ENCODE measurements around the gene SC5D. TPM values are rescaled to one million over a fixed set of nuclear protein-coding genes. Genes with fewer than 3 reads are reported as not detected.

The SC5D gene
- total and polyA plus RNA-seq, 2 of the 4 experiments (the other 2 are of a cell fraction): 21.3 to 21.7 TPM

DNA sequence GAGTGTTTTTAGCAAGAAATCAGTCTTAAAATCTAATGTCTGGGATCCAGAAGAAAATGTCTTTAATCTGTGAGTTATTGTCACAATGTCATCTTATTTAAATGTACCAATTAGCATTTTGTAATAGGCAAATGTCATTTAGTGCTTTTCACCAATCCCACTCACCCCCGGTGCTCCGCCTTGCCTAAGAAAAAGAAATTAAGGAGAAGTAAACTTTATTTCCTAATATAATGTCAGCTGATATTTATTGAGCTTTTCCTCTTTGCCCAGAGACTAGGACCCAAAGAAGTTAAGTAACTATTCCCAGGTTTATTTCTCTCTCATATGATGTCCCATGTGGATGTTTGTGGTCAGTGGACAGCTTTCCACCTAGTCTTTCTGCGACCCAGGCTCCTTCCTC is 16.2 kb downstream of the SC5D start:
- H2BK5ac ChIP-seq (ENCODE audit: low read depth, low read length, poor library complexity, severe bottlenecking): no peak overlapping the region
- H3K36me3 ChIP-seq (ENCODE audit: control insufficient read depth, insufficient read depth, low read length): peaks cover 6% of the 10 kb centered on the region
- no peak overlapping the region for H2AK9ac ChIP-seq (replicated peaks; ENCODE audit: low read depth, low read length, poor library complexity)
- ATAC-seq (ENCODE audit: low read depth): no peak
- H4K8ac ChIP-seq (ENCODE audit: low read depth in 2 of 2, low read length in 2 of 2): no peak overlapping the region
- no peak overlapping the region for H3K4me3 ChIP-seq (ENCODE audit: insufficient read depth, low read depth, low read length)
- no peak overlapping the region for H2AFZ ChIP-seq (replicated peaks; ENCODE audit: low read length, poor library complexity)
- no peak overlapping the region for H4K5ac ChIP-seq (ENCODE audit: low read depth, low read length)
- no peak overlapping the region for H4K91ac ChIP-seq (ENCODE audit: insufficient read depth, low read depth, low read length)
- ChIA-PET POLR2A (ENCODE audit: unreplicated experiment) (no interaction called here), CTCF (no interaction called here)
- dilution Hi-C loops (cut with HindIII; ENCODE audit: low sequenced_read_pairs, unreplicated experiment): no loop called here
- no peaks in the 10 kb centered on the region for H3K9me3 ChIP-seq (ENCODE audit: control insufficient read depth, insufficient read depth, low read length)
- no peak overlapping the region for H2BK20ac ChIP-seq (ENCODE audit: low read depth, low read length)
- H2AK5ac ChIP-seq (ENCODE audit: low read depth, low read length): no peak overlapping the region
- H3K4ac ChIP-seq (ENCODE audit: low read depth, low read length): no peak overlapping the region
- intact Hi-C loops (cut with micrococcal nuclease): no loop called here
- DNase-seq: no peak
- H2BK15ac ChIP-seq (ENCODE audit: low read depth, low read length): no peak overlapping the region
- no peak overlapping the region for H3K23ac ChIP-seq (ENCODE audit: low read depth, low read length)
- no CpG with 5 or more reads among the region's 3 CpGs for WGBS, 2 experiments (ENCODE audit: extremely low coverage in 2 of 2, insufficient read length in 1 of 2)
- no peak overlapping the region for H3K56ac ChIP-seq (ENCODE audit: extremely low read depth, insufficient read depth, low read length)
- H3K4me1 ChIP-seq (ENCODE audit: control insufficient read depth, insufficient read depth, low read length): no peaks in the 10 kb centered on the region
- H3K27ac ChIP-seq (ENCODE audit: insufficient read depth, low read length): no peak overlapping the region
- no peaks in the 10 kb centered on the region for H3K9me1 ChIP-seq (ENCODE audit: insufficient read depth, low read length)
- H3K14ac ChIP-seq (replicated peaks; ENCODE audit: low read depth, low read length): no peak overlapping the region
- H3K79me1 ChIP-seq (ENCODE audit: low read depth in 1 of 2, low read length in 2 of 2): no peaks in the 10 kb centered on the region
- H4K20me1 ChIP-seq (ENCODE audit: insufficient read depth, low read length): no peaks in the 10 kb centered on the region
- no peak overlapping the region for H3K4me2 ChIP-seq (ENCODE audit: low read depth, low read length)
- BruUV-seq (replicated peaks): no TSS peak
- no peak overlapping the region for H3K18ac ChIP-seq (ENCODE audit: low read depth, low read length)
- H3K27me3 ChIP-seq (ENCODE audit: control insufficient read depth, insufficient read depth, low read length): no peaks in the 10 kb centered on the region
- no peak for TF ChIP-seq RFX5 (IDR thresholded peaks at IDR 0.05; ENCODE audit: low read depth, low read length)
- no peak for TF ChIP-seq RAD21 (IDR thresholded peaks at IDR 0.05; ENCODE audit: low read length)
- TF ChIP-seq CHD1 (IDR thresholded peaks at IDR 0.05; ENCODE audit: low read depth, low read length): no peak
- no peak for TF ChIP-seq SMC3 (IDR thresholded peaks at IDR 0.05; ENCODE audit: low read depth, low read length)
- TF ChIP-seq RCOR1 (IDR thresholded peaks at IDR 0.05; ENCODE audit: insufficient replicate concordance, low read length): no peak
- TF ChIP-seq MXI1 (IDR thresholded peaks at IDR 0.05; ENCODE audit: borderline replicate concordance, low read depth, low read length): no peak
- no peak for TF ChIP-seq POLR2A (IDR thresholded peaks at IDR 0.05; ENCODE audit: low read depth, low read length)
- no peak for TF ChIP-seq BHLHE40 (IDR thresholded peaks at IDR 0.05; ENCODE audit: low read depth, low read length)
- no peak for TF ChIP-seq MAZ (IDR thresholded peaks at IDR 0.05; ENCODE audit: borderline replicate concordance, low read depth, low read length)
- TF ChIP-seq NFE2L2 (IDR thresholded peaks at IDR 0.05; ENCODE audit: low read depth, low read length): no peak
- no peak for TF ChIP-seq MAFK (IDR thresholded peaks at IDR 0.05; ENCODE audit: low read depth, low read length)
- TF ChIP-seq, protein P1, sequence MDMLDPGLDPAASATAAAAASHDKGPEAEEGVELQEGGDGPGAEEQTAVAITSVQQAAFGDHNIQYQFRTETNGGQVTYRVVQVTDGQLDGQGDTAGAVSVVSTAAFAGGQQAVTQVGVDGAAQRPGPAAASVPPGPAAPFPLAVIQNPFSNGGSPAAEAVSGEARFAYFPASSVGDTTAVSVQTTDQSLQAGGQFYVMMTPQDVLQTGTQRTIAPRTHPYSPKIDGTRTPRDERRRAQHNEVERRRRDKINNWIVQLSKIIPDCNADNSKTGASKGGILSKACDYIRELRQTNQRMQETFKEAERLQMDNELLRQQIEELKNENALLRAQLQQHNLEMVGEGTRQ (IDR thresholded peaks at IDR 0.05; ENCODE audit: low read depth, low read length): no peak
- TF ChIP-seq CEBPB (IDR thresholded peaks at IDR 0.05; ENCODE audit: low read depth, low read length): no peak
- no peak for TF ChIP-seq FOS (IDR thresholded peaks at IDR 0.05; ENCODE audit: low read depth, low read length)
- TF ChIP-seq, protein P2, sequence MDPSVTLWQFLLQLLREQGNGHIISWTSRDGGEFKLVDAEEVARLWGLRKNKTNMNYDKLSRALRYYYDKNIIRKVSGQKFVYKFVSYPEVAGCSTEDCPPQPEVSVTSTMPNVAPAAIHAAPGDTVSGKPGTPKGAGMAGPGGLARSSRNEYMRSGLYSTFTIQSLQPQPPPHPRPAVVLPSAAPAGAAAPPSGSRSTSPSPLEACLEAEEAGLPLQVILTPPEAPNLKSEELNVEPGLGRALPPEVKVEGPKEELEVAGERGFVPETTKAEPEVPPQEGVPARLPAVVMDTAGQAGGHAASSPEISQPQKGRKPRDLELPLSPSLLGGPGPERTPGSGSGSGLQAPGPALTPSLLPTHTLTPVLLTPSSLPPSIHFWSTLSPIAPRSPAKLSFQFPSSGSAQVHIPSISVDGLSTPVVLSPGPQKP (IDR thresholded peaks at IDR 0.05; ENCODE audit: borderline replicate concordance, low read depth, low read length): no peak
- TF ChIP-seq CTCF (conservative IDR thresholded peaks at IDR 0.05; ENCODE audit: low read depth, low read length): no peak
- H3K9ac ChIP-seq (ENCODE audit: low read depth, low read length): no peak overlapping the region
- H2BK120ac ChIP-seq (ENCODE audit: low read depth, low read length): no peak overlapping the region
- in situ Hi-C loops (cut with MboI; ENCODE audit: low sequenced_read_pairs): loop anchor here (25.0 kb wide), 2 partner anchors 903 to 1203 kb away; no protein-coding TSS in a partner anchor
